ENCODE measurements around the gene RGS10. TPM values are rescaled to one million over a fixed set of nuclear protein-coding genes. Genes with fewer than 3 reads are reported as not detected.

Gene RGS10
- polyA plus RNA-seq, 1 experiment: 219 TPM

DNA sequence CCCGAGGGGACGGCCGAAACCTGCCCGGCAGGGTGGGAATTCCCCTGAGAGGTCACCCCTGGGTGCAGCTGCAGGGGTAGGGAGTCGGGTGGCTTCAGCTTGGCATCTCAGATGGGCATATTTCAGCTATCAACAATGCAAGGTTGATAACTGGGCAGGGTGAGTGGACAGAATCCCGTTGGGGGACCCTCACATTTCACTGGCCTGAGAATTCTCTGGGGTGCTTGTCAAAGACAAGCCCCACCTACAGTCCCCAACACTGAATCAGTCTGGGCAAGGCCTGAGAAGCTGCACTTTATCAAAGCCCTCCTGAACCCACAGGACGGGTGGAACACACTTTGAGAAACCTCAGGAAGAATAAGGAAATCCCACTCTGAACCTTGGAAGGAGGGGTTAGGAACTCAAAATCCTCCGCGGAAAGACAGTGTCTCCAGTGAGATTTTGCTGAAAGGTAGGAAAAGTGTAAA is 3.1 kb downstream of the RGS10 start:
- CTCF ChIA-PET: interaction anchor here (1.4 kb wide), 1 partner anchor 175 kb away, joined by 3 read pairs; no protein-coding TSS in a partner anchor

DNA sequence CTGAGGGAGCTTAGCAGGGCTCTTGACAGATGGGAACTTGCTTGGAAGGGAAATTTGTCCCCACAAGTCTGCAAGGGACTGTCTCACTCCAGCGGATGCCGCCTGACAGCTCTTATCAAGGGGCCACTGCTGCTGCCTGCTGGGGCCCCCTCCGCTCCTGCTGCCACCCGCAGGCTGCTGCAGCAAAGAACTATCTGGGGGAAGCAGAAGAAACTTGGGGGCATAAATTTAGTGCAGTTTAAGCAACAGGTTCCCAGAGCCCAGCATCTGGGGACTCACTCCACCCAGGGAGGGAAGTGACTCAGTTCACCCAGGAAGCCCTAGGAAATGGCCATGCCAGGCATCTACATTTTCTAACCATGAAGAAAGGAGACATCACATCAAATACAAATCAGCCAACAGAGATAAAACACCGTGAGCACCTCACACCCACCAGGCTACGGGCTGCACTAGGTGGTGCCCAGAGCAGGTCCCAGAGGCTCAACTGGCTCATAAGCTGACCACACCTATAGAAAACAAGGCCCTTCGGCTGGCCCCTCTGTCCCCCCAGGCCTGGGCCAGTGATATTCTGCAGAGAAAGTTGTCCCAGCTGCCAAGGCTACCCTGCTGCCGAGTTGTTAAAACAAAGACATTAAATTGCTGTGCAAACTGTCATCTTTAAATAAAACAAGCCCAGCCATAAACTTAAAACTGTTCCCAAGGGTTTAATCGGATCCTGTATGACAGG is 3.7 kb downstream of the RGS10 start:
- DNase-seq (ENCODE audit: low read depth, low spot score): no peak
- ChIA-PET CTCF (no interaction called here), POLR2A (no interaction called here)
- H3K4me3 ChIP-seq (ENCODE audit: low read depth, low read length): no peak overlapping the region
- no peaks in the 10 kb centered on the region; the same call in 1 of the 2 replicates for H3K9me3 ChIP-seq (ENCODE audit: control insufficient read depth, insufficient read depth, low read length)
- no peaks in the 10 kb centered on the region for H3K27me3 ChIP-seq (ENCODE audit: control insufficient read depth, insufficient read depth, low read length)
- TF ChIP-seq, protein P1, sequence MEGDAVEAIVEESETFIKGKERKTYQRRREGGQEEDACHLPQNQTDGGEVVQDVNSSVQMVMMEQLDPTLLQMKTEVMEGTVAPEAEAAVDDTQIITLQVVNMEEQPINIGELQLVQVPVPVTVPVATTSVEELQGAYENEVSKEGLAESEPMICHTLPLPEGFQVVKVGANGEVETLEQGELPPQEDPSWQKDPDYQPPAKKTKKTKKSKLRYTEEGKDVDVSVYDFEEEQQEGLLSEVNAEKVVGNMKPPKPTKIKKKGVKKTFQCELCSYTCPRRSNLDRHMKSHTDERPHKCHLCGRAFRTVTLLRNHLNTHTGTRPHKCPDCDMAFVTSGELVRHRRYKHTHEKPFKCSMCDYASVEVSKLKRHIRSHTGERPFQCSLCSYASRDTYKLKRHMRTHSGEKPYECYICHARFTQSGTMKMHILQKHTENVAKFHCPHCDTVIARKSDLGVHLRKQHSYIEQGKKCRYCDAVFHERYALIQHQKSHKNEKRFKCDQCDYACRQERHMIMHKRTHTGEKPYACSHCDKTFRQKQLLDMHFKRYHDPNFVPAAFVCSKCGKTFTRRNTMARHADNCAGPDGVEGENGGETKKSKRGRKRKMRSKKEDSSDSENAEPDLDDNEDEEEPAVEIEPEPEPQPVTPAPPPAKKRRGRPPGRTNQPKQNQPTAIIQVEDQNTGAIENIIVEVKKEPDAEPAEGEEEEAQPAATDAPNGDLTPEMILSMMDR (IDR thresholded peaks at IDR 0.05; ENCODE audit: low read depth, low read length): 0 out of 2 replicates have a peak, but pooled peaks have one; percentile 11
- H3K27ac ChIP-seq (ENCODE audit: low read depth, low read length): no peak overlapping the region

More for the DNA sequence above, 3.1 kb downstream of the RGS10 start:
- POLR2A ChIA-PET: no interaction called here
- Histone ChIP-seq H3K9me3 (ENCODE audit: control insufficient read depth, insufficient read depth, low read length) (no peaks in the 10 kb centered on the region; the same call in 1 of the 2 replicates), H3K27me3 (ENCODE audit: control insufficient read depth, insufficient read depth, low read length) (no peaks in the 10 kb centered on the region), H3K4me3 (ENCODE audit: low read depth, low read length) (no peak overlapping the region), H3K27ac (ENCODE audit: low read depth, low read length) (no peak overlapping the region)
- DNase-seq (ENCODE audit: low read depth, low spot score): no peak
- TF ChIP-seq, protein P1 (IDR thresholded peaks at IDR 0.05; ENCODE audit: low read depth, low read length): no peak

DNA sequence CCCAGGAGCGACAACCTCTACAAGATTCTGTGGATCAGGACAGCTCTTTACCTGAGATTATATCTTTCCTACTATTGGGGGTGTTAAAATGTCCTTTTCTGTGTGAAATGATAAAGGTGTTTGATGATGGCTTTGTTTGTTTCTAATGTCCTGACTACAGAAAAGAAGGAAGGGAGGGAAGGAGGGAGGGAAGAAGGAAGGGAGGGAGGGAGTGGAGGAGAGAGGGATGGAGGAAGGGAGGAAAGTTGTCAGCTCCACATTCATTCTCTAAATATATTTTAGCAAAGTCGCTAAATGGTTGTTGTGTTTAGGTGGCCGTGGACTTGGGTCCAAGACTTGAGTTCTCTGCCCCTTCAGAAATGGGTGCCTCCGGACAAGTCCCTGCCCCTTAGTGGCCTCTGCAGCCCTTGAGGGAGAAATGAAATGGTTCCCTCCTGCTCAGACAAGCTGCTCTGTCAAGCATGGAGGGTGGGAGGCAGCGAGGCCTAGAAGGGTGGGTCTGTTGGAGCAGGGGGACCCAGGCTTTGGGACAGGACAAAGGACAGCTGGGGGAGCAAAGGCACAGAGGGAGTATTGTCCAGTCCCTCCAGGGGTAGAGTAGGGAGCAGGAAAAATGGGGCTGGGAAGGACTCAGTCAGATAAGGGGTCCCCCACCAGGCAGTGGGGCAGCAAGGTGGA is 4.4 kb downstream of the RGS10 start:
- Histone ChIP-seq H3K27ac (ENCODE audit: low read depth, low read length) (no peak overlapping the region), H3K4me3 (ENCODE audit: low read depth, low read length) (no peak overlapping the region), H3K9me3 (ENCODE audit: control insufficient read depth, insufficient read depth, low read length) (no peaks in the 10 kb centered on the region; the same call in 1 of the 2 replicates), H3K27me3 (ENCODE audit: control insufficient read depth, insufficient read depth, low read length) (no peaks in the 10 kb centered on the region)
- TF ChIP-seq, protein P1 (IDR thresholded peaks at IDR 0.05; ENCODE audit: low read depth, low read length): no peak
- POLR2A ChIA-PET: no interaction called here
- CTCF ChIA-PET: no interaction called here
- no peak for DNase-seq (ENCODE audit: low read depth, low spot score)

GRCh38 chr10:119536508-119537025 is 6.0 kb downstream of the RGS10 start:
- Histone ChIP-seq H3K4me3 (ENCODE audit: low read depth, low read length) (no peak overlapping the region), H3K27me3 (ENCODE audit: control insufficient read depth, insufficient read depth, low read length) (no peaks in the 10 kb centered on the region), H3K27ac (ENCODE audit: low read depth, low read length) (no peak overlapping the region), H3K9me3 (ENCODE audit: control insufficient read depth, insufficient read depth, low read length) (no peaks in the 10 kb centered on the region; the same call in 1 of the 2 replicates)
- ChIA-PET POLR2A (no interaction called here), CTCF (no interaction called here)
- TF ChIP-seq, protein P1 (IDR thresholded peaks at IDR 0.05; ENCODE audit: low read depth, low read length): no peak
- no peak for DNase-seq (ENCODE audit: low read depth, low spot score)
